ENCODE results near the gene TIMM22.
A peak's percentile ranks its signal among the peaks of the same experiment; 100 is the strongest.
"Not testable (repeated sequence)": the region's sequence is repeated elsewhere in the genome, so short reads cannot be mapped to it uniquely, and the experiment has no call there.

Gene TIMM22

DNA sequence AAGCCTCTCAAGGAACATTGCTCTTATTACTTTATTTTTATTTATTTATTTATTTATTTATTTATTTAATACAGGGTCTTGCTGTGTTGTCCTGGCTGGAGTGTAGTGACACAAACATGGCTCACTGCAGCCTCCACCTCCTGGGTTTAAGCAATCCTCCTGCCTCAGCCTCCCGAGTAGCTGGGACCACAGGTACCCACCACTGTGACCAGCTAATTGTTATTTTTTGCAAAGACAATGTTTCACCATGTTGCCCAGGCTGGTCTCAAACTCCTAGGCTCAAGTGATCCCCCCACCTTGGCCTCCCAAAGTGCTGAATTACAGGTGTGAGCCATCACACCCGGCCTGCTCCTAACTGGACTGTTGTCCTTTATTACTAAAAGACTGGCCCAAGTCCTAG, 22.2 kb upstream of the TIMM22 start:
- not testable (repeated sequence) for DNase-seq

DNA sequence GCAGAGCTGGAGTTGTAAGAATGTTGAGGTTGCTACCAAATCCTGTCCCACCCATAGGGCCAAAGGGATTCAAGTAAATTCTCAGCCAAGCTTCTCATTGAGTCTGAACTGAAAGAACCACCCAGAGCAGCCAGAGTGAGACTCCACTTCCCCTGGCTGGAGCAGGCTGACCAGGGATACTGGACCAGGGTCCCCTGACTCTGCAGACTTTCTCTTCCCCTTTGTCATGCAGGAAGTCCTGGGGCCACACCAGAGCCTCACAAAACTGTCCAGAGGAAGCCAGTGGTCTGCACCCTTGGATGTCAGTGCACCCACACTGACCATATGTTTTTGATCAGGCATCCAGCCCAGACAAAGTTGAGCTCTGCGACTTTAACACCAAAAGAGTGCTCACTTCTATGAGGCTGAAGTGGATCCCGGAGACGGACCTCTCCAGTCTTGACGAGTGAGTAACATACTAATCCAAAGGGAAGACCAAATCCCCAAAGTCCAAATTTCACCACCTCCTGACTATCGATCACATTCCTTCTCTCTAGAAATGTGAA, 21.5 kb upstream of the TIMM22 start:
- no peak for DNase-seq

DNA sequence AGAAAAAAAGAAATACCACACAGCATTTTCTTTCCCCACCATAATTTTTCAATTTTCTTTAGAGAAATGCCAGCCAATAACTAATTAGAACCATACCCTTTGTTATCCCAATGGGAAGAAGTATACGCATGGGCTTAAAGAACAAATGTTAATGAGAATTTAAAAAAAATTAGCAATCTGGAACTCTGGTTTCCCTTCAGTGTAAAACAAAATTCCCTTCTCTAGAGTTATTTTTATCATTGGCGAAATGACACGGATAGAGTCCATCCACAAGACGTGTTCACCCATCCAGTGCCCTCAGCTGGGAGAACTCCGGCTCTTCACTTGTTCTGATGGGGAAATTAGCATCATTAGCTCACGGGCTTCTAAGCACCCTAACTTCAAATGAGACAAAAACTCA, 20.6 kb upstream of the TIMM22 start:
- DNase-seq = no peak

DNA sequence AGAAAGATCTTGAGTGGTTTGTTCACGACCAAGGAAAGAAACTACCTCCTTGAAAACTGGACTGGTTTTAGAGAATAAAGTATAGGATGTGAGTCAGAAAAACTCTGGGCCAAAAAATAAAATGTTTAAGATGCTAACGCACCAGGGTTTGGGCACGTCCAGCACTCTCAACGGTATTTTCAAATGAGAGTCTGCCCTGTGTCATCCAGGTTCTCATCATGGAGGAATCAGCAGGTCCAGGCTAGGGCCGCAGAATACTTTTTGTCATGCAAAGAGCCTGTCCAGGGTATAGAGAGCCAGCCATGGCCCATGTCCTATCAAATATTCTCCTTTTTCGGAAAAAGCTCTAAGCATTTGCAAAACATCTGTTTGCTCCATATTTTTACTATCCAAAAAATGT, 19.8 kb upstream of the TIMM22 start:
- DNase-seq = no peak

DNA sequence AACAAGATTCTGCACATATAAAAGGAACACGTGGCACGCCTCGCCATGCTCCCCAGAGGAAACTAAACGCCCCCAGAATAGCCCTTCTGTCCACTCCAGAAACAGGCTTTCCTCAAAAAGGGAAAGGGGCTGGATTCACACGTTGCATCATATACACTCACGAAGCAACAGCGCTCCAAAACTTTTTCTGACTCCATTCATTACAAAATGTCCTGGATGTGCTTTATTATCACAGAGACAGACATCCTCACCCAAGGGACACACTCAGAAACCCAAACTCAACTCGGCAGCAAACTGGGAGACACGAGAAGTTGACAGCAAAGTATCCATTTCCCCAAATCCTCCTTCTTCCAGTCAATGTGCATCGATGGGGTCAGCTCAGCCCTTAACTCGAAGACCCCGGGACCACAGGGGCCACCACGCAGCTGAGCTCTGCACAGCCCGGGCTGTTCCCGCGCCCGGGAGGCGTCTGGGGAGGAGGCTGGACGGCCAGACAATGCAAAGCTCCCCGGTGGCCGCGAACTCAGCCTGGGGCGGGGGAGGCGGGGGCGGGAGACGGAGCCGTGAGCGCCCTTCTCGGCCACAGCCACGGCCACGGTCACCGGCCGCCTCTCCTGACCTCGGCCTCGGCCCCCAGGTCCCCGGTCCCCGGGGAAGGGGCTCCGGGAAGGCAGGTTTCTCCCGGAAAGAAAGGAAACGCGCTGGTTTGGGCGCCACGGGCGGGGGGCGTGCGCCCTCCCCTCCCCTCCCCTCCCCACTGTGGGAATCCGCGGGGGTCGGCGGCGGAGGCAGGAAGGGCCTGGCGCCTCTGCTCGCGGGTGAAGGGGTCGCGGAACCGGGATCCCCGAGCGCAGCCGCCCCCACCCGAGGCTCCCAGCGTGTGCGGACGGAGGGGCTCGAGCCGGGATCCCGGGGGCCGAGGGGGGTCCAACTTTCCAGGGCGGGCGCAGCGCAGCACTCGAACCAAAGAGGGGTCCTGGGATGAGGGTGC, 18.5 kb upstream of the TIMM22 start:
- no peak for DNase-seq

DNA sequence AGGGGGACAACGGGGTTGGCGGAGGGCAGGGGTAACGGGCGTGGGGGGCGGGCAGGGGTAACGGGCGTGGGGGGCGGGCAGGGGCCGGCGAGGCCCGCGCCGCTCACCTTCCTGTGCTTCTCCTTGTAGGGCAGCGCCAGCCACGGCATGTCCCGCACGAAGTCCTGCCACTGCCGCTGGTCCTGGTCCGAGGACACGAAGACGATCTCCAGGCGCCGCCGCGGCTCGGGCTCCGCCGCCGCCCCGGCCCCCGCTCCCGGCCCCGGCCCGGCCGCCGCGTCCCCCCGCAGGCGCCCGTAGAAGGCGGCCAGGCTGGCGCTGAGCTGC, 17.8 kb upstream of the TIMM22 start:
- DNase-seq = no peak

DNA sequence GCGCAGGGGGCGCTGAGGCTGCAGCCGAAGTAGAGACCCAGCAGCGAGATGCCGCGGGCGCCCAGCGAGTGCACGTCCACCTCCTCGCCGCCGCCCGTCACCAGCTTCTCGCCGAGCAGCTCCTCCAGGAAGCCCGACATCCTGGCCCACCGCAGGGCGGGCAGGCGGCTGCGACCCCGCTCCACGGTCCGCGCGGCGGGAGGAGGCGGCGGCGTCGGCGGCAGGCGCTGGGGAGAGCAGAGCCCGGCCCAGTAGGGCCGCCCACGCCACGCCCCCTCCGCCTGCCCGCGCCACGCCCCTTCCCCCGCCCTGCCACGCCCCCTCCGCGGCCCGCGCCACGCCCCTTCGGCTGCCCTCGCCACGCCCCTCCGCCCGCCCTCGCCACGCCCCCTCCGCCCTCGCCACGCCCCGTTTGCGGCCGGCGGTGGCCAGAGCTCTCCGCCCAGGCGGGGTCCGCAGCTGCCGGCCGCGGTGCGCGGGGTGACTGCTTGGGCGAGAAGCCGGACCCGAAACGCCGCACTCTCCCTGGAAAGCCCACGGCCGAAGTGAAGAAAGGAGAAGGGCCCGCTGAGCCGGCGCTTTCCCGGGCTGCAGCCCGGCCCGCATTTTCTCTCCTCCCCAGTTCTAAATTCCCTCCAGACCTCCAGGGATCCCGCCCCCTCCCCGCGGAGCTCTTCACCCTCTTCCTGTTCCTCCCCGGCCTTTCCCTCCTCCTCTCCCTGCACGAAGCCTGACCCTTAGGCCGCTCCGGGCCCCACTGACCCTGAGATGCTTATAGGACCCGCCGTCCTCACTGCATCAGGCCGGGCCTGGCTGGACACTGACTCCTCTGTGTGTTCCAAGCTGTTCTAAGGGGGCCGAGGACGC, 17.2 kb upstream of the TIMM22 start, which contains the start of gene NXN:
Gene NXN (minus strand): TSS at position 238 of the 867 bp plus-strand sequence.
- peak; percentile 56 for DNase-seq

DNA sequence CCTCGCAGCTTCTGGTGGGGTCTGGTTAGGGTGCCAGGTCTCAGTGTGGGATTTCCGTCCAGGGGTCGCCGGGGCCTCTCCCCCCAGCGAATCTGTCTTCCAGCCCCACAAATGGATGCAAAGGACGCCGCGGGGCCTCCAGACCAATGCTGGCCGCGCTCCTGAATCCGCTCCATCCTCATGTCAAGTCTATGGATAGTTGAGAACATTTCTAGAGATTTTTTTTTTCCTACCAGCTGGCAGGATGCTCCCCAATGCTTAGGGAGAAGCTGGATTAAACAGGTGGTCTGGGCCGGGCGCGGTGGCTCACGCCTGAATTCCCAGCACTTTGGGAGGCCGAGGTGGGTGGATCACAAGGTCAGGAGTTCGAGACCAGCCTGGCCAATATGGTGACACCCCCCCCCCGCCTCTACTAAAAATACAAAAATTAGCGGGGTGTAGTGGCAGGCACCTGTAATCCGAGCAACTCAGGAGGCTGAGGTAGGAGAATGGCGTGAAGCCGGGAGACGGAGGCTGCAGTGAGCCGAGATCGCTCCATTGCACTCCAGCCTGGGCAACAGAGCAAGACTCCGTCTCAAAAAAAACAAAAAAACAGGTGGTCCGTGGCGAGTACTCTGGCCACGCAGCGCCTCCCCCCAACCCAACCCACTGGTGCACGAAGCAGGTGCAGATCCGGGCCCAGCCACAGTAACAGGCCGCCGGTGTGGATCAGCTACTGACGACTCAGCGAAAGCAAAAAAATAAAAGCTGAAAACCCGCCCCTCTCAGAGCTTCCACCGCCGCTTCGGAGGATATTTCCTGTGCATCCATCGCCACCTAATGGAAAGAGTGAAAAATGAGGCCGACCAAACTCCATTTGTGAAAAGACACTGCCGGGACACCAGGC, 16.3 kb upstream of the TIMM22 start:
- DNase-seq = peak; percentile 62

DNA sequence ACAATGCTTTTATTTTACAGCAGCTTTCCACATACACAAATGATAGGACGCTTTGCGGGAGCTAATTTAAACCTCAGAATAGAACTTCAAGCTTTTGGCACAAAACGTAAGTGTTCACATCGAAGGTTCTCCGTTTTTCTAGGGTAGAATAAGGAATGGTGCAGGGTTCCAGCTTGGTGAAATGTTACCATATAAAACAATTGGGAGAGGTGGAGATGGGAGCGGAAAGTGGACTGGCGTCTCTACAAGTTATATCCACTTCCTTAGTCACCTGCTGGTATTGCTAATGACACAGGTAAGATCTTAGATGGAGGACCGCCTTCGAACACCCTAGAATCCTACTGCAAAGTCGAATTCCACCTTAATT, 15.7 kb upstream of the TIMM22 start:
- no peak for DNase-seq

DNA sequence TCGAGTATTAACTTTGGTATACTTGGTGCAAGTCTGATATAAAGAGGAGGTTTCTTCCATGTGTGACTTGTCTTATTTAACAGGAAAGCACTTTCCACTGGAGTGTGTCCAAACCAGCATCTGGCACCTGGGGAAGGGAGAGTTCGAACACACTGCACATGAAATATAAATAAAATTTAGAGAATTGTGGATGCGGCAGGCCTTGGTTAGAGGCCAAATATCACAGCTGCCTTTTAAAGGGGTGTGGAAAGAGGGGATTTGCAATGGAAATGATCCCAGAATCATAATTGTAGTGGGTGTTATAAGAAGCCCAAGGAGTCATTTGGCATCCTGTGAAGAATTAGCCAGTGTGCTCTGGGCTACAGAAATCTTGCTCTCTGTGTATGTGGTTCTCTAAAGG, 13.0 kb upstream of the TIMM22 start:
- no peak for DNase-seq

DNA sequence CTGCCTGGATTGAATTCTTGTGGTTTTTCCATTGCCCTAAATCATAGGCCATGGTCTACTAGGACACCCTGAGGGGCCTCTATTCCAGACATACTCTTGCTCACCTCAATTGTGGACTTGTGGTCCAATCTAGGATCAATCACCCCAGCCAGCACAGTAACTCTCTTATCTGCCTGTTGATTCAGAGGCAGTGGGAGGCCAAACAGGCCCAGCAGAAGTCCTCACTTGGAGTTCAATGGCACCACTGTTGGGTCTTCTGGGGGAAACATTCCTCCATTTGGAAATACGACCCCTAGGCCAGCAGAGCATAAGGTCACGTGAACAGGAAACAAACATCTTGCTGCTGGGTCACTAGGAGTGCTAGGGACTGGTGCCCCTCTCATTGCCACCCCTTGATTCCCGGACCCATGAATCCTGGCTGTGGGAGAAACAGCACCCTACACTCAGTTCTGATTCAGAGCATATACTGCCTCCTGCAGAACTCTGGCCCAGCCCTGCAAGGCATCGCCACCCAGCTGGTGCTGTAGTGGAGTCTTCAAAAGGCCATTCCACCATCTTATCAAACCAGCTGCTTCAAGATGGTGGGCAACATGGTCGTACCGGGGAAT, 10.5 kb upstream of the TIMM22 start:
- DNase-seq = no peak

DNA sequence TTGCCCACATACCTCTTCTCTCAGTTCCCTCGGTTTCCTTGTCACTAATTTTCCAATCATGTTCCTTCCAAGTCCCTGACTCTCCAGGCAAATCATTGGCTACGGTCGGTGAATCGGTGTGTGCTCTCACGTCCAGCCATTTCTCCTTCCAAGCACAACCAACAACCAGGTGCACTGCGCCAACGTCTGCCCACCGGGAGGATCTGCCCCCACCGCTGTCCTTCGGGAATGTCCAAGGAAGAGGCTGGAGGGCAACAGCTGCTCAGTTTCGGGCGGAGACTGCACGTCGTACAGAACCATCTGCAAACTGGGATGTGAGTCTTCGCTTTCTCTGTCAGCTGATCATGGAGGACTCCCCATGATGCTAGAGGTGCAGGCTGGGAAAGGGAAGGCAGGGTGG, 9.0 kb upstream of the TIMM22 start:
- no peak for DNase-seq

DNA sequence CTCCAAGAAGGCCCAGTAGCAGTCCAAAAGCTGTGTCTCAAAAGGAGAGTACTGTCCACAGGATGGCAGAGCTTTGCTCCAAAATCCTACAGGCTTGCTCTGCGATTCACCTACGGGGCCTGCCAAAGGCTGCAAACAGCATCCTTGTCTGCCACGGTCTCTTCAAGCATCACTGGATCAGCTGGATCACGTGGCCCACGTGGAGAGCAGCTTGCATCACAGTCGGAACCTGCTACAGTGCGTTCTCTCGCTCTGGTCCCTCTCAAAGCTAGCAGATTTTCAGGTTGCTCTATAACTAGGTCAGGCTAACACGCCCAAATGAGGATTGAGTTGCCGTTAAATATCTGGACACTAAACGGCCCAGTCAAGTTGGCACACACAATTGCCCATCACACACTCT, 8.4 kb upstream of the TIMM22 start:
- DNase-seq = no peak

DNA sequence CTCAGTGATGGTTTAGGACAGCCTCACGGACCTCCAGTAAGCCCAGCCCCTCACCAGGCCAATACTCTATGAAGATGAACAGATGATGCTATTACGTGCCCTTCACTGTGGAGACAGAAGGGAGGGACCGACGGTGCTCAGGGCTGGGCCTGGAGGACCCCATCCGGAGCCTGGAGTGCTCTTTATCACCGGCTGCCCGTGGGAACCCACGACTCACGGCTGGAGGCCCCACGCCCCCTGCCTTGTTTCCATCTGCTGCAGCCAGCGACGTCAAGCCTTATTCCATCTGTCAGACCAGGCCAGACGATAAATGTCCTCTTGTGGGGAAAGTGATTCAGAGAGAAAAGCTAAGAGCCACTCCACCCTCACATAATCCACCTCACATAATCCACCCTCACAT, 4.0 kb upstream of the TIMM22 start:
- DNase-seq = no peak

DNA sequence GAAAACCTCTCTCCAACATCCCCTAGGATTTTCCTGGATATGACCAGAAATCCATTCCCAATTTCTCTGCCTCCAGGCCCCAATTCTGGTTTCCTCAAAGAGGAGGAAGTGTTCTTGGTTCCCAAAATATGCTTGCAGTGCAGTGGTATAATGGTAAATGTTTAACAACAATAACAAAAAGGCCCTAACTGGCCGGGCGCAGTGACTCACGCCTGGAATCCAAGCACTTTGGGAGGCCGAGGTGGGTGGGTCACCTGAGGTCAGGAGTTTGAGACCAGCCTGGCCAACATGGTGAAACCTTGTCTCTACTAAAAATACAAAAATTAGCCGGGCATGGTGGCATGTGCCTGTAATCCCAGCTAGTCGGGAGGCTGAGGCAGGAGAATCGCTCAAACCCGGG, 1.6 kb upstream of the TIMM22 start:
- DNase-seq = not testable (repeated sequence)

DNA sequence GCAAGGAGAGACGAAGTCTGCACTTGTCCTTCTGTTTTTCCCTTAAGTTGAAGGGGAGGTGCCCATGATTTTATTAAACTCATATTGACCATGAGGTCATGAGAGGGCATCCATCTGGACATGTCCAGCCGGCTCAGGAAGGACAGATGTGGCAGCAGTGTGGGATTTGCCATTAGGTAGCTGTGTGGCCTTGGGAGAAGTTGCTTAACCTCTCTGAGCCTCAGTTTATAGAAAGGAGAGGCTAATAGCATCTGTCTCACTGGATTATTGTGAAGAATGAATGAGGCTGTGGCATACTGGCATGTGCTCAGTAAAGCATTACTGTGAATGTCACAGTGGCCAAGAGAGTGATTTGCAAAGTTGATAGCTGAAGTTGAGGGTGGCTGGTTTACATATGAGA, 1.2 kb downstream of the TIMM22 start:
- DNase-seq = no peak

DNA sequence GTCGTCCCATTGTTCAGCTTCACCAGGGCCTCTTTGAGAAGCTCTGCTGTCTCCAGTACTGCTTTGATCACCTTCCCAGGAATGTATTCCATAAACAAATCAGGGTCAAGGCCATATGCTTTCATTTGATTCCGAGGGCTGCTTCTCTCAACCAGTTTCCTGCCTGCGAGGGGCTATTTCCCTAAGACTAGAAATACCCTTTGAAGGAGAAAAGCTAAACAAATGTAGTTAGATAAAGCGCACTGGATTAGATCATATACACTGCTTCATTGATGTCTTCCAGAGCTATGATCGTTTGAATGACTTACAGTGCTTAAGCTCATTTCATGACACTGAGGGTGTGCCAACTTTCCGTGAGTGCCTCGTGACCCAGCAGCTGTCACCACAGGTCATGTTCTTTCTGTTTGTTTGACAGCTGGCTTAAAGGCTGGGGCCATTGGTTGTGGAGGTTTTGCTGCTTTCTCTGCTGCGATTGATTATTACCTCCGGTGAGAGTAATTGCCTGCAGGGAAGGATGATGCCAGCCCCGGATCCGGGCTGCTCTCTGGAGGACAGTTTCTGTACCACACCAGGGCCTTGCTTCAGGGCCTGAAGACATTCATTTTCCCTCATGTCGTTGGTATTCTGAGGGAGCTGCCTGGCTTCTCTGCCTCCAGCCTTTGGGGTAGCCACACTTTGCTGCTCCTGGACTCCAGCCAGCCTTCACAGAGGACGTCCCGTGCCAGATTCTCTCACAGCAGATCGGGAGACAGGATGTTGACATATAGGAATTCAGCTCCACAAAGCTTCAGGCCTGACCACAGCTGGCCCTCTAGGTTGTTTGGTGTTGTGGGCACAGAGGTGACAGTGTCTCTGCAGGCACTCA, 3.9 kb downstream of the TIMM22 start:
- no peak for DNase-seq

DNA sequence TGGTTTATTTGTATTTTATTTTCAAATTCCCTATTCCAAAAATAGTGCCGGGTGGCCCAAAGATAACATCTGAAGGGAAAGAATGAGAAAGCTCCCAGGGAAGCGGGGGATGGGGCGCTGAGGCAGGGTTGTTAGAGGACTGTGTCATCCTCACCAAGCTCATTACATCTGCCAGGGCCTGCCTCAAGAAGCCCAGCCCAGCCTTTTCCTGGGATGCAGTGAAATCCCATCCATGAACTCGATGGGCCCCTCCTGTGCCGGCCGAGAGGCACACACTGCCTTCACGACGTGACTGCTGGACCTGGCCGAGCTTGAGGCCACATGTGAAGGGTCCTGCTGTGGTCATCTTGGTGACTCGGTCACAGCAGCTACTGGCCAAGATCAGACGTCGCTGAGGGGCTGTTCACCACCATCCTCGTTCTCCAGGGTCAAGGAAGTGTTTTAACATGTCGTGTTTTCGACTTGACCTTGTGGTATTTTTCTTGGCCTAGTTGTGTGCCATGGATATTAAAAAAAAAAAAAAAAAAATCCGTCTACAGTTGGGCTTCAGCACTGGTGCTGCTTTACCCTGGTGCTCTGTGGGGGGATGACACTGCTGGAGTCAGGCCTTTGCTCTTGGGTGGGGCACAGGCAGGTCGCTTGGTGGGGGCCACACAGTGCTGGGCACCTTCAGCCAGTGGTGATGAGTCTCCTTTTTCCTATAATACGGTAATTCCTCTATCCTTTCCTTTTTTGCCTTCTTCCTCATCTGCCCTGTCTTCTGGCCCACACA, 4.9 kb downstream of the TIMM22 start:
- DNase-seq = no peak

DNA sequence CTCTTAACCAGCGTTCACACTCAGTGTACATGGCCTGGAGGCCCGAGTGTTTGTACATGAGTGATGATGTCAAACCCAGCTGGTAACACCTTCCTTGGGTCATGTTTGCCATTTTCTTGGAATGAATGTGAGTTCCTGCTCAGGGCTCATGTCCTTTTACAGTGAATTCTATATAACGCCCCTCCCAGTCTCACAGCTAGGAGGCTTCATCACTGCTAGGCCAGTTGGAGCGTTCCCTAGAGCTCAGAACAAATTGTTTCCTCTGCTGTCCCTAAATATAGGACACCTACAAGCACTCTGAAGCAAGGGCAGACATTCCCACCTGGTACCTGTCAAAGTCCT, 5.5 kb downstream of the TIMM22 start:
- no peak for DNase-seq

DNA sequence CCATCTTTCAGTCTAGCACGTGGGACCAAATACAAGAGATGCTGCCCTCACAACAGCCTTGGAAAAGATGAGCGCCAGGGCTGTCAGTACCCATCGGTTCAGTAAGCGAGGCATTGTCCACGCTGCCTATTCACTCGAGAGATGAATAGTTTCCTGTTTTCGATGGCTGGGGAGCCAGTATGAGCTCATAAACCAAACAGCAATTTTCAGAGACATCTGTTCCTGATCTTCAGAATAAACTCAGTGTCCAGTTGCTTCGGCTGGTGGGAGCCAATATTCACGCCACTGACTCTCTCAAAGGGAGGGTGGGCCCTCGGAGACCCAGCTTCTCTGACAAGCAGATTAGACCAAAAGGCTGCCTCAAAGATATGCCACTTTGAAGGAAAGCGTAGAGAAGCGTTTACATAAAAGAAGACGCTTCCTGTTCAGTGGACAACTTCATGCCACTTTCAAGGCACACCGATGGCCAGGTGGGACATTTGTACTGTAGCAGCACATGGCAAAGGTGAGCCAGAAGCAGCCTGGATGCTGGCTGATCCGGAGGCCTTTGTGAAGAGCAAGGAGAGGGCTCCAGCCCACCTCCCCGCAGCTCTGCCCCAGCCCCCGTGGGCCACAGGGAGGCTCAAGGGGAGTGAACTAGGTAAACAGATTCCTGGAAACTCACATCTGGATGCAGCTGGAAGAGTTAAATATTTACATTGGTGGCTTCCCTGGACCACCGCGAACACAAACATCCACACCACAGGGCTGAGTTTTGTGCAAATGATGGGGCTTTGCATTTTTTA, 6.0 kb downstream of the TIMM22 start:
- no peak for DNase-seq

Data from NCI-H1105 (cell line).